Smooth muscle cell (in vitro differentiated cells): ENCODE measurements around the gene DEFB132. TPM values are rescaled to one million over a fixed set of nuclear protein-coding genes. Genes with fewer than 3 reads are reported as not detected.

Experiments used
- DNase-seq: peaks from one replicate; lab custom pipeline; 2025; ENCODE audit not compliant: unreplicated experiment; lab: John Stamatoyannopoulos, UW
- H2AFZ ChIP-seq: fragments of 200-600 bp; sonication (generic); 2 replicates; pipeline ENCODE4 v1.6.0; 2016; ENCODE audit warnings: antibody characterized with exemption, low read depth, mild to moderate bottlenecking
- H3F3A ChIP-seq: fragments of 200-600 bp; sonication (generic); 2 replicates; pipeline ENCODE4 v1.6.0; 2017; ENCODE audit warnings: antibody characterized with exemption, low read depth
- H3K27ac ChIP-seq: fragments of 200-600 bp; sonication (generic); 2 replicates; pipeline ENCODE4 v1.5.1; 2016; ENCODE audit warnings: low read depth, mild to moderate bottlenecking
- H3K27me3 ChIP-seq: fragments of 200-600 bp; sonication (generic); 2 replicates; pipeline ENCODE4 v1.6.1; 2016; ENCODE audit warnings: low read depth, mild to moderate bottlenecking
- H3K36me3 ChIP-seq: fragments of 200-600 bp; sonication (generic); 2 replicates; pipeline ENCODE4 v1.5.1; 2016; ENCODE audit warnings: low read depth
- H3K4me1 ChIP-seq: fragments of 200-600 bp; sonication (generic); 2 replicates; pipeline ENCODE4 v1.5.1; 2016; ENCODE audit warnings: low read depth
- H3K4me2 ChIP-seq: fragments of 200-600 bp; sonication (generic); 2 replicates; pipeline ENCODE4 v1.6.0; 2016; ENCODE audit warnings: mild to moderate bottlenecking
- H3K4me3 ChIP-seq: fragments of 200-600 bp; sonication (generic); 2 replicates; pipeline ENCODE4 v1.5.1; 2016; ENCODE audit warnings: mild to moderate bottlenecking
- H3K79me2 ChIP-seq: fragments of 200-600 bp; sonication (generic); 2 replicates; pipeline ENCODE4 v1.6.0; 2016; ENCODE audit warnings: low read depth, mild to moderate bottlenecking
- H3K9ac ChIP-seq: fragments of 200-600 bp; sonication (generic); 2 replicates; pipeline ENCODE4 v1.6.0; 2016; ENCODE audit warnings: low read depth
- H3K9me3 ChIP-seq: fragments of 200-600 bp; sonication (generic); replicated peaks from 2 replicates; pipeline ENCODE4 v1.5.1; 2016; ENCODE audit warnings: low read depth
- H4K20me1 ChIP-seq: fragments of 200-600 bp; sonication (generic); 2 replicates; pipeline ENCODE4 v1.6.0; 2016; ENCODE audit warnings: low read depth
- CTCF ChIP-seq: fragments of 200-600 bp; sonication (generic); IDR thresholded peaks from 2 replicates; pipeline ENCODE4 v1.5.1; 2017; ENCODE audit warnings: borderline replicate concordance, mild to moderate bottlenecking, antibody characterized with exemption; ENCODE audit not compliant: insufficient read depth, poor library complexity, severe bottlenecking
- WGBS: methylation state at CpG from one replicate; pipeline ENCODE4 v1.1.7; 2016; ENCODE audit warnings: low lambda C conversion rate; 5-methylcytosine and 5-hydroxymethylcytosine counted together
- polyA plus RNA-seq: library from polyadenylated mRNA; unstranded; fragments of >200 nt; fragmentation: Nextera tagmentation; extraction: Ambion mirVana; gene quantifications from 2 replicates; pipeline ENCODE4 v1.2.1, GENCODE V29; 2016
- total RNA-seq: library from RNA; depleted of rRNA; stranded (reverse); fragments of >200 nt; gene quantifications from 2 replicates; pipeline ENCODE4 v1.2.3, GENCODE V29; 2014

The DEFB132 gene
- total and polyA plus RNA-seq, 2 experiments from 2014 or later = not detected

- 10% methylated on average over 43 of the region's 43 CpGs for WGBS
- peak; percentile 77 for DNase-seq
- no peaks in the 10 kb centered on the region for H3F3A ChIP-seq
- H3K27me3 ChIP-seq = no peaks in the 10 kb centered on the region
- H3K4me2 ChIP-seq = peak overlapping the region; percentile 83
- H2AFZ ChIP-seq = peak overlapping the region; percentile 93
- no peaks in the 10 kb centered on the region for H4K20me1 ChIP-seq
- H3K9me3 ChIP-seq = no peaks in the 10 kb centered on the region
- no peaks in the 10 kb centered on the region for H3K36me3 ChIP-seq
- peak; percentile 88 for TF ChIP-seq CTCF
- H3K4me3 ChIP-seq = peak overlapping the region; percentile 51
- no peak overlapping the region for H3K9ac ChIP-seq
- no peaks in the 10 kb centered on the region for H3K79me2 ChIP-seq
- H3K27ac ChIP-seq = no peak overlapping the region
- H3K4me1 ChIP-seq = no peaks in the 10 kb centered on the region
These were observed 9.4 kb downstream of the DEFB132 start for GRCh38 chr20:266596-267562.

GRCh38 chr20:270517-270916 is 13.0 kb downstream of the DEFB132 start:
- H3K79me2 ChIP-seq = no peaks in the 10 kb centered on the region
- no peak overlapping the region for H3K4me2 ChIP-seq
- no peaks in the 10 kb centered on the region for H4K20me1 ChIP-seq
- H3K27me3 ChIP-seq = no peaks in the 10 kb centered on the region
- no peak for DNase-seq
- WGBS = 95% methylated on average over 5 of the region's 5 CpGs
- H3K4me1 ChIP-seq = no peaks in the 10 kb centered on the region
- no peak overlapping the region for H3K4me3 ChIP-seq
- H3K9me3 ChIP-seq = no peaks in the 10 kb centered on the region
- H3K36me3 ChIP-seq = no peaks in the 10 kb centered on the region
- H3K27ac ChIP-seq = no peak overlapping the region
- no peak overlapping the region for H2AFZ ChIP-seq
- no peaks in the 10 kb centered on the region for H3F3A ChIP-seq
- TF ChIP-seq CTCF = no peak
- H3K9ac ChIP-seq = no peak overlapping the region

GRCh38 chr20:271069-271468 is 13.5 kb downstream of the DEFB132 start:
- Histone ChIP-seq H2AFZ (no peak overlapping the region), H3K4me2 (no peak overlapping the region), H3K9ac (no peak overlapping the region), H3F3A (no peaks in the 10 kb centered on the region), H3K79me2 (no peaks in the 10 kb centered on the region), H3K4me3 (no peak overlapping the region), H3K27me3 (no peaks in the 10 kb centered on the region), H3K27ac (no peak overlapping the region), H3K36me3 (no peaks in the 10 kb centered on the region), H4K20me1 (no peaks in the 10 kb centered on the region), H3K9me3 (no peaks in the 10 kb centered on the region), H3K4me1 (no peaks in the 10 kb centered on the region)
- 96% methylated on average over 4 of the region's 4 CpGs for WGBS
- DNase-seq = no peak
- TF ChIP-seq CTCF = no peak
